Progenitor cell of endocrine pancreas (in vitro differentiated cells): ENCODE results near the gene KMT2C. TPM values are rescaled to one million over a fixed set of nuclear protein-coding genes. Genes with fewer than 3 reads are reported as not detected.
A peak's percentile ranks its signal among the peaks of the same experiment; 100 is the strongest.
"Not testable (repeated sequence)": the region's sequence is repeated elsewhere in the genome, so short reads cannot be mapped to it uniquely, and the experiment has no call there.

Experiments
- DNase-seq: peaks from one replicate; pipeline ENCODE4 v3.0.0; 2021; ENCODE audit warnings: low spot score; ENCODE audit not compliant: unreplicated experiment
- H3K27ac Mint-ChIP-seq: 2 replicates; pipeline ENCODE4 v1.8.0; 2021; ENCODE audit warnings: mild to moderate bottlenecking, moderate library complexity, mixed read lengths
- H3K27me3 Mint-ChIP-seq: 2 replicates; pipeline ENCODE4 v1.8.0; 2021; ENCODE audit warnings: mixed read lengths
- H3K36me3 Mint-ChIP-seq: 2 replicates; pipeline ENCODE4 v1.8.0; 2022; ENCODE audit warnings: mixed read lengths; ENCODE audit not compliant: insufficient read depth
- H3K4me1 Mint-ChIP-seq: 2 replicates; pipeline ENCODE4 v1.8.0; 2021; ENCODE audit warnings: low read depth, mixed read lengths
- H3K4me3 Mint-ChIP-seq: 2 replicates; pipeline ENCODE4 v1.8.0; 2021; ENCODE audit warnings: low read depth, mild to moderate bottlenecking, moderate library complexity, mixed read lengths
- H3K9me3 Mint-ChIP-seq: 2 replicates; pipeline ENCODE4 v1.8.0; 2021; ENCODE audit warnings: low read depth, mixed read lengths
- CTCF ChIP-seq: fragments of 200-600 bp; sonication (generic); IDR thresholded peaks from one replicate; pipeline ENCODE4 v1.5.0; 2021; ENCODE audit warnings: antibody characterized with exemption, mild to moderate bottlenecking; ENCODE audit not compliant: unreplicated experiment
- total RNA-seq: library from RNA; stranded (reverse); gene quantifications from 2 replicates; pipeline ENCODE4 v1.2.1, GENCODE V29; 2021

Gene KMT2C
- total RNA-seq, 1 donor from 2014 or later: 75.9 TPM

- Mint-ChIP-seq H3K9me3 (peaks cover 2% of the 10 kb centered on the region), H3K36me3 (no peaks in the 10 kb centered on the region), H3K4me1 (peaks cover 4% of the 10 kb centered on the region), H3K27ac (no peak overlapping the region), H3K27me3 (no peaks in the 10 kb centered on the region), H3K4me3 (no peak overlapping the region)
- no peak for TF ChIP-seq CTCF
- no peak for DNase-seq
Observed at GRCh38 chr7:152477079-152477478, 41.3 kb upstream of the KMT2C start.

- H3K4me3 Mint-ChIP-seq: no peak overlapping the region
- peaks cover 4% of the 10 kb centered on the region for H3K9me3 Mint-ChIP-seq
- H3K36me3 Mint-ChIP-seq: no peaks in the 10 kb centered on the region
- TF ChIP-seq CTCF: no peak
- no peak for DNase-seq
- H3K27me3 Mint-ChIP-seq: no peaks in the 10 kb centered on the region
- no peak overlapping the region for H3K27ac Mint-ChIP-seq
- H3K4me1 Mint-ChIP-seq: peaks cover 4% of the 10 kb centered on the region
Observed at GRCh38 chr7:152476551-152476950, 40.7 kb upstream of the KMT2C start.

GRCh38 chr7:152471023-152471620 lies 35.3 kb upstream of the KMT2C start:
- not testable (repeated sequence) for H3K4me1 Mint-ChIP-seq, H3K27me3 Mint-ChIP-seq, H3K4me3 Mint-ChIP-seq, H3K27ac Mint-ChIP-seq, DNase-seq, H3K36me3 Mint-ChIP-seq
- peaks cover 12% of the 10 kb centered on the region for H3K9me3 Mint-ChIP-seq

GRCh38 chr7:152470251-152471022 lies 34.6 kb upstream of the KMT2C start:
- not testable (repeated sequence) for H3K36me3 Mint-ChIP-seq, DNase-seq, H3K4me1 Mint-ChIP-seq, H3K27me3 Mint-ChIP-seq
- peak overlapping the region; percentile 25 for H3K4me3 Mint-ChIP-seq
- peak overlapping the region; percentile 67 for H3K27ac Mint-ChIP-seq
- peaks cover 12% of the 10 kb centered on the region for H3K9me3 Mint-ChIP-seq

GRCh38 chr7:152469576-152469975 lies 33.8 kb upstream of the KMT2C start:
- Mint-ChIP-seq H3K9me3 (peaks cover 12% of the 10 kb centered on the region), H3K27ac (peak overlapping the region; percentile 26), H3K4me1 (peaks cover 11% of the 10 kb centered on the region)
- not testable (repeated sequence) for DNase-seq, H3K27me3 Mint-ChIP-seq, H3K36me3 Mint-ChIP-seq, H3K4me3 Mint-ChIP-seq

GRCh38 chr7:152467225-152467624 lies 31.4 kb upstream of the KMT2C start:
- no peaks in the 10 kb centered on the region for H3K27me3 Mint-ChIP-seq
- TF ChIP-seq CTCF: no peak
- H3K27ac Mint-ChIP-seq: no peak overlapping the region
- H3K36me3 Mint-ChIP-seq: peaks cover 5% of the 10 kb centered on the region
- peaks cover 11% of the 10 kb centered on the region for H3K9me3 Mint-ChIP-seq
- peaks cover 13% of the 10 kb centered on the region for H3K4me1 Mint-ChIP-seq
- H3K4me3 Mint-ChIP-seq: no peak overlapping the region
- DNase-seq: no peak

GRCh38 chr7:152465119-152465387 lies 29.2 kb upstream of the KMT2C start:
- H3K36me3 Mint-ChIP-seq: no peaks in the 10 kb centered on the region
- no peaks in the 10 kb centered on the region for H3K27me3 Mint-ChIP-seq
- H3K27ac Mint-ChIP-seq: peak overlapping the region; percentile 94
- no peak for TF ChIP-seq CTCF
- H3K4me3 Mint-ChIP-seq: peak overlapping the region; percentile 91
- DNase-seq: no peak
- peaks cover 11% of the 10 kb centered on the region for H3K4me1 Mint-ChIP-seq
- H3K9me3 Mint-ChIP-seq: peaks cover under 1% of the 10 kb centered on the region
